HS-5 (cell line): ENCODE measurements around the gene GPC2.
"Not testable (repeated sequence)": the region's sequence is repeated elsewhere in the genome, so short reads cannot be mapped to it uniquely, and the experiment has no call there.

ENCODE experiments used
- DNase-seq: peaks from one replicate; pipeline ENCODE4 v3.0.0-alpha.2; 2012; ENCODE audit warnings: low read depth

The GPC2 gene, protein sequence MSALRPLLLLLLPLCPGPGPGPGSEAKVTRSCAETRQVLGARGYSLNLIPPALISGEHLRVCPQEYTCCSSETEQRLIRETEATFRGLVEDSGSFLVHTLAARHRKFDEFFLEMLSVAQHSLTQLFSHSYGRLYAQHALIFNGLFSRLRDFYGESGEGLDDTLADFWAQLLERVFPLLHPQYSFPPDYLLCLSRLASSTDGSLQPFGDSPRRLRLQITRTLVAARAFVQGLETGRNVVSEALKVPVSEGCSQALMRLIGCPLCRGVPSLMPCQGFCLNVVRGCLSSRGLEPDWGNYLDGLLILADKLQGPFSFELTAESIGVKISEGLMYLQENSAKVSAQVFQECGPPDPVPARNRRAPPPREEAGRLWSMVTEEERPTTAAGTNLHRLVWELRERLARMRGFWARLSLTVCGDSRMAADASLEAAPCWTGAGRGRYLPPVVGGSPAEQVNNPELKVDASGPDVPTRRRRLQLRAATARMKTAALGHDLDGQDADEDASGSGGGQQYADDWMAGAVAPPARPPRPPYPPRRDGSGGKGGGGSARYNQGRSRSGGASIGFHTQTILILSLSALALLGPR

DNA sequence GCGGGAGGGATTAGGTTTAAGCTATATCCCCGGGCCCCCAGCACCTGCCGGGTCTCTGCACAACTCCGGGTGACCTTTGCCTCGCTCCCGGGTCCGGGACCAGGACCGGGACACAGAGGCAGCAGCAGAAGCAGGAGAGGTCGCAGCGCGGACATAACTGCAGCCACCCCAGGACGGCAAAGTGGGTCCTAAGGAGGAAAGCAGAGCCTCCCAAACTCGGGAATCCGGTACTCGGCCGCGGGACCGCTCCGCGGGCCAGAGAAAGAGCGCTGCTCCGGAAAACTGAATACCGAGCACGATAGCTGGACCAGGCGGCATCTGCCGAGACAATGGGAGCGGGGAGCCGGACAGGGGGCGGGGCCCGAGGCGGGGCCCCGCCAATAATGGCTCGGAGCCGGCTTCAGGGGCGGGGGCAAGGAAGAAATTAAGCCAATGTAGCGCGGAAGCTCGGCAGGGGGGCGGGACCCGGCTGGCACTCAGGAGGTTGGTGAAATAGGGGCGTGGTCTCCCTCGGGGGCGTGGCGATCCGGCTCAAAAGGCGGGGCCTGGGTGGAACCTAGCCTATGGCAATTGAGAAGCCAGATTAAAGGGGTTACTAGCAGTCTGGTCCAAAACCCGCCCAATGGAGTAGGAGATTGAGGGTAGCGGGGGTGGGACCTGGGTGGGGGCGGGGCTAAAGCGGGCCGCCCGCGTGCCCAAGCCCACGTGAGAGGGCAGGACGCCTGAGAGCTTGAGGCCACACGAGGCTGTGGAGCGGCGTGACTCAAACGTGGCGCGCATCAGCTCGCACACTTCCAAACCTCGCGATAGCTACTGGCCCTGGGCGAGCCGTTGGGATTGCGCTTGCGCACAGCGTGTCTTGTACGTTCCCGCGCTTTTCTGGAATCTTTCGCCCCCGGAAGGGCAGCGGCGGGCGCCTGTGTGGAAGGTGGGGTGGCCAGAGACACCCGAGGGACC lies at the start of gene GPC2, which contains the start of gene STAG3:
Gene GPC2 (minus strand): TSS at position 337 of the 957 bp plus-strand sequence. CDS start 182 bp downstream, at position 155.
Gene STAG3 (plus strand): TSS at position 874 of the 957 bp plus-strand sequence. CDS start 2,639 bp downstream, outside the sequence.
- DNase-seq, result peak; percentile 90

- not testable (repeated sequence) for DNase-seq
Observed at GRCh38 chr7:100224891-100225290, 47.7 kb upstream of the GPC2 start.

DNA sequence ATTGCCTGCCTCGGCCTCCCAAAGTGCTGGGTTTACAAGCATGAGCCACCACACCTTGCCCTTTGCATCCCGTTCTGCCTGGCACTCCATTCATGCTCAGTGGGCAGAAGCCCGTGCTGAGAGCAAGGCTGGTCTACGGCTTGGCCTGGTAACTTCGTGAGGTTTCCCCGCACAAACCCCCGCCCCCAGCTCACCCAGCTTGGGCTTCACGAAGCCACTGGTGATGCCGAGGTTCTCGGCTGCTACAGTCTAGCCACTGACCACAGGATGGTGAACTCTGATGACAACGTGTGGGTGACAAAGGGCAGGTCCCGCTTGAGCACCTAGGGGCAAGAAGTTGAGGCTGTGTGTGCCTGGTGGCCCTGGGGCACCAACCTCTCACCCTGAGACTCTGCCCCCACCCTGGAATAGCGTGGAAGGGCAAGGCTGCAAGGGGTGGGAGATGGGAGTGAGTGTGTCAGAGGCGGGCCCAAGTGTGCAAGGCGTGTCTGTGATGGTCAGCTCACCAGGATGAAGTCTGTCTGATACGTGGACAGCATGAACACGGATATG lies 46.3 kb upstream of the GPC2 start:
- not testable (repeated sequence) for DNase-seq

DNA sequence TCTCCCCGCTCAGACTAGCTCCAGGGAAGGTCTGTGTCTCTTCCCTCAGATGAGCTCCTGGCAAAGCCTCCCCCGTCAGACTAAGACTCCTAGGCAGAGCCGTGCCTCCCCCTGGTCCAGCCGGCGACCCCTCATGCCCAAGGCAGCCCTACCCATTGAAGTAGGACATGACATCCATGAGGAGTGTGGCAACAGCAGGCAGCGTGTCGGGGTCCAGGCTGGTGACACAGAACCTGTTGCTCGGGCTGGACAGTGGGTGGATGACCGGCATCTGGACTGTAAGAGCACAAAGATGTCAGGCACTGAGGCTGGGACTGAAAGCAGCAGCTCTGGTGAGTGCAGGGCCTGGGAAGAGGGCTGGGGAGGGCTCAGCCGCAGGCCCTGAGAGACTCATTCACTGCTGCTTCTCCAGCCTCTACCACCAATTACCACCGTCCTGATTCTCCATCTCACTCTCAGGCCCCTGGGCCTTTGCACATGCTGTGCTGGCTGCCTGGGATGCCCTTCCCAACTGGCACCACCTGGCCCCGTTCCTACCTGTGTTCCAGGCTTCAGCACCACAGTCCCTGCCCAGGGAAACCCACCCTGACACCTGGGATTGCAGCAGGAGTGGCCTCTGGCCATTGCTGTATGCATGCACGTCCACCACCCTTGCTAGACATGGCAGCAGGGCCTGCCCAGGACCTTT lies 45.4 kb upstream of the GPC2 start:
- no peak for DNase-seq

GRCh38 chr7:100221767-100222444 lies 44.7 kb upstream of the GPC2 start:
- no peak for DNase-seq

- DNase-seq, result no peak
Observed at GRCh38 chr7:100221231-100221718, 44.1 kb upstream of the GPC2 start.

GRCh38 chr7:100220586-100221230 lies 43.5 kb upstream of the GPC2 start:
- DNase-seq, result no peak

GRCh38 chr7:100219801-100220585 lies 42.8 kb upstream of the GPC2 start, which contains the start of gene PVRIG:
PVRIG (plus strand) TSS chr7:100219949; CDS start chr7:100219971, 22 bp downstream.
- DNase-seq, result not testable (repeated sequence)

DNA sequence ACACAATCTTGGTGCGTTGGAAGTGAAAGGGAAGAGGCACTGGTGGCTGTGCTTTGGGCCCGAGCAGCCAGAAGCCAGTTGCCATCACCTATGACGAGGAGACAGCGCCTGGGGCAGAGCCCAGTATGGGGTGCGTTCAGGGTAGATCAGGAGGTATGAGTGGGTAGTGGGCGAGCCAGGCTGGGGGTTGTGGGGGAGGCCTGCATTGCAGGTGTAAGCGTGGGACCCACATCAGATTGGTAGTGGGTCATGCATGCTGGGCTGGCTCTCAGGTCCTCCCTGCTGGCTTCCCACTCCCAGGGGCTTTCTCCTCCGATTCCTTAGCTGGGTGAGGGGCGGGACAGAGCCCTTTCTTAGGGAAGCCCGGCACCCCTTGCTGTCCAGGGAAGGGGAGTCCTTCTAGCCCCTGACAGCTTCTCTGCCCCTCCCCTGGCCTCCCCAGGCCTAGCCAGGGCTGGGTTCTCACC lies 42.1 kb upstream of the GPC2 start:
- DNase-seq, result no peak

- DNase-seq, result peak; percentile 2
Observed at GRCh38 chr7:100217934-100218333, 40.8 kb upstream of the GPC2 start.

DNA sequence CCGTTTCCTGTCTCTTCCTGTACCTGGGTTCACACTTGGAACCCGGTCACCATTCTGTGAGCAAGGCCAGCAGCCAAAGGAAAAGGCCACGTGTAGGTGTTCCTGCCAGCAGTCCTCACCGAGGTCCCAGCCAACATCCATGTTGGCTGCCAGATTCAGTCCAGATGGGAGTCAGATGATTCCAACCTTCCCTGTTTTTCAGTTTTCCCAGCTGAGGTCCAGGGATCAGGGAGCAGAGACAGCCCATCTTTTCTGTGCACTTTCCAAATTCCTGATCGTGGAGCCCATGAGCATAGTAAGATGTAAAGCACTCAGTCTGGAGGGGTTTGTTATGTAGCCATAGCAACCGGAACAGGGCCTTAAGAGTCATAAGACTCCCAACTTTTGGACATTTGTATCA lies 38.7 kb upstream of the GPC2 start:
- DNase-seq, result no peak

DNA sequence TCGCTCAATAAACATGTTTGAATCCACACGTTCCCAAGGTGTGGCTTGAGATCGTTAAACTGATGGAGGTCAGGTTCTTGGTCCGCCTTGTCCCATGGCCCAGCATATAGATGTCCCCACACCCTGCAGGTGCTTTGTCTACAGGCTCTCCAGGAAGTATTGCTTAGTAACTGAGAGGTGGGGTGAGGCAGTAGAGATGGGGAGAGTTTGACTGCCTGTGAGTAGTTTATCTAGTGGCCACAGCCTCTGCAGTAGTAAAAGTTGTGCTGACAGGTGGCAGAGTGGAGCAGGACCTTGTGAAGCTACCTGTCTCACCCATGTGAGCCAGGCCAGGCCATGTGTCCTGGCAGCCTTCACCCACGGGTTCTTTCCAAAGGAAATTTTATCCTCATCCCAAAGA lies 37.2 kb upstream of the GPC2 start:
- DNase-seq, result not testable (repeated sequence)

GRCh38 chr7:100213672-100214071 lies 36.5 kb upstream of the GPC2 start:
- no peak for DNase-seq

- no peak for DNase-seq
Observed at GRCh38 chr7:100212631-100213286, 35.6 kb upstream of the GPC2 start.

DNA sequence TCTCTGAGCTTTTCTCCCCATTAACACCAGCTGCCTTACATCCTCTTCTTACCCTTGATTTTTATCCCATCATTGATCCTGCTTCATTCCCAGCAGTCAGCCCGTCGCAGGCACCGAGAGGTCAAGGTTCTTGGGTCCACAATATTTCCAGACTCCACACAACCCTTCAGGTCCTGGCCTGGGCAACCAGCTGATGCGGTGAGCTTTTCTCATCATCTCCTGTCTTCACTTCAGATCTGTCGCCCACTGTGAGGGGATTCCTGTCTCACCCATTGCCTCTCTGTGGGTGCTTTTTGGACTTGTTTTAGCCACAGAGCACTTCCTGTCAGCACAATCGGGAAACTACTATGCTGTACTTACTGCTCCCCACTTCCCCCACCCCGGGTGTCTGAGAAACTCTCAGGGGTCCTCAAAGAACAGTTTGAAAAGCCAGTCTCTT lies 34.2 kb upstream of the GPC2 start:
- no peak for DNase-seq

- no peak for DNase-seq
Observed at GRCh38 chr7:100210805-100211204, 33.6 kb upstream of the GPC2 start.

DNA sequence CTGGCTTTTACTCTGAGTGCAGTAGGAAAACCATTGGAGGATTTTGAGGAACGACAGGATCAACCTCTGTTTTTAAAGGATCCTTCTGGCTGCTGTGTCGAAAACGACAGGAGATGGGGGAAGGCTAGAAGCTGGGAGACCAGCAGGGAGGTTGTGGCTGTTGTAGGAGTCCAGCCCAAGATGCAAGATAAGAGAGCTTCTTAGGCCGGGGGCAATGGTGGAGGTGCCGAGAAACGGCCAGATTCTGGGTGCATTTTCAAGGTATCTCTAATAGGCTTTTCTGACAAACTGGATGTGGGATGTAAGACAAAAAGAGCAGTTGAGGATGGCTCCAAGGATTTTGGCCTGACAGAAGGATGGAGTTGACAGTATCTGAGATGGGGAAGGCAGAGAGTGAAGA lies 32.3 kb upstream of the GPC2 start:
- no peak for DNase-seq

GRCh38 chr7:100208911-100209408 lies 31.8 kb upstream of the GPC2 start:
- DNase-seq, result no peak
